HCEC 1CT (cell line): ENCODE measurements around the gene GPAM.
"Not testable (repeated sequence)": the region's sequence is repeated elsewhere in the genome, so short reads cannot be mapped to it uniquely, and the experiment has no call there.

ENCODE experiments used
- DNase-seq: peaks from one replicate; pipeline ENCODE4 v3.0.0-alpha.2; 2017

Gene GPAM

DNA sequence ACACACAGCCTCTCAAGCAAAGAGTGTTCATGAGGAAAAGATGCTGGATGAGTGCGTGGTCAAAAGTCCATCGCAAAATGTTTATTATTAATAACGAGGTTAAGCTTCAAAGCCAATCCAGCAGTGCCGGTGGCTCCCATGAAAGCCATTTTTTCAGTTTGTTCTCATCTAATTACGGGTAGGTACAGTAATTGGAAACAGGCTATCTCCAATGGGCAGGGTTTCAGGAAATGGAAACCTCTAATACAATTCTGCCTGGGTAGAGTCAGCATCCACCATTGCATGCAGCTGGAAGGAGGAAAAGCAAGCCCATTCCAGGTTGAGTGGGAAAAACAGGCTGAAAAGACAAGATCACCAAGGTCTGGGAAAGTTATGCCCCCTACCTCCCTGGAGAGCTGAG, 57.4 kb downstream of the GPAM start:
- no peak for DNase-seq

DNA sequence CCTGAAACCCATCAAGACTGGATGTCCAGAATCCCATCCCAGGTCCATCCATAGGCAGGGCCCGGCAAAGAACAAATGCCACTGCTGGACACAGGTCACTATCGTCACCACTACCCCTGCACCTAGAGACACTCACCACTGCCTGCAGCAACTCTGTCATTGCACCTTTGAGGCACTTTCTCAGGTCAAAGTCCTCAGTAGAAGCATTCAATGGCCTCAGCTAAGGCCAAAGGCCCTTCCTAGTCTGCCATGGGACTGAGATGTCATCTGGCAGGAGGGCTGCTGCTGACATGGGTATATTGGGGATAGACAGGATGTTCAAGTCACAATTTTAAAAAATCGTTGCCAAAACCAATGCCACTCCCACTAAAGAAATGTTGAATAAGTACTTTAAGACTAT, 58.7 kb downstream of the GPAM start:
- no peak for DNase-seq

DNA sequence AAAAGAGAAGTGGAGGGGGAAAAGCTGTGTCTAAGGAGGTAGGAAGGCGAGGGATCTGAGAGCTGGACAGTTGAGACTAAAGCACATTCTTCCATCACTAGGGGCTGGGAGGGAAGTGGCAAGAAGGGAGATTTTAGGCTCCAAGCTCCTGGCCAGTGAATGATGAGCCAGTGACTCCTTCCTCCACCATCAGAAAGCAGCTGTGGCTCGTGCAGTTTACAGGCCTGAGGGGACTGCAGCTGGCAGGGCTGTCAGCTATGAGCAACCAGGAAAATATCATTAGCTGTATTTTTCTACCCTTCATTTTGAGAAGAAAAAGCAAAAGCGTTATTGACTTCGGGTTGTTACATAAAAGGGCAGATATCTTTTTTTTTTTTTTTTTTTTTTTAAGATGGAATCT, 60.7 kb downstream of the GPAM start:
- no peak for DNase-seq

DNA sequence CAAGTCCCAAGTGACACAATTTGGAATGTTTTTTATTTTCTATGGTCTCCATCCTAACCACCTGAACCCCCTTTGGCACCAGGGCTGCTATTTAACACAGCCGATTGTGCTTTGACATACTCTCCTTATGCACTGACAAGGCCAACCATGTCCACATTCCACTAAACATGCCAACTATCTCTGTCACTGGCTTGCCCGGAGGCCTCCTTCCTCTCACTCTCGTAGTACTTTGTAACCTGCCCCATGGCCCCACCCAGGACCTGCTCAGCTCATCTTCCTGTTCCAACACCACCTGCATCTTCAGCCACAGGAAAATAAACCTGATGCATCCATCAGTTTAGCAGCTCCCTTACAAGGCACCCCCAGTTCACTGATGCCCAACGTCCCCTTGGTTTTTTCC, 63.1 kb downstream of the GPAM start:
- no peak for DNase-seq

DNA sequence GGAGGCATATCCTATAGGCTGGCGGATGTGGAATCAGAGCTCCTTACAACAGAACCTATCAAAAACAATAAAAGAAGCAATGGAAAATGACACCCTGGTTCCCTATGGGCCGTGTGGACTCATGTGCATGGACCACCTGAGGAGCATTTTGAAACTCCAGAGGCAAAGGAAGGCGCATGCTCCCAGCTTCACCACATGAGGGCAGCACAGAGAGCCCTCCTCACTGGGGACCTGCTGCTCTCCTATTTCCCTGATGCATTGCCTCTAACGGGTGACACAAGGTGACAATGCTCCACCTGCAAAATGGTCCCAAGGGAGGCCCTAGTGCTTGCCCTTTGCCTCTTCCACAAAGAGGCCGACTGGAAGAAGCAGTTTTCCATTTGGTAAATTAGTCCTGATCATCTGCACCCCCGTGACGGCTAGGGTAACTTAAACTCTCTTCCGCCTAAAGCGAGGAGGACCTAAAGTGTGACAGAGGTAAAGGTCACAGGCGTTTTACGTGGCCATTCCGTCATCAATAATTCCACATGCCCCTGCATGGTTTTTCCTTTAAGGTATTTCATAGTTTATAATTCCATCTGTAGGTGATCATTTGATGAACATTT, 67.7 kb downstream of the GPAM start:
- DNase-seq = peak; percentile 18

DNA sequence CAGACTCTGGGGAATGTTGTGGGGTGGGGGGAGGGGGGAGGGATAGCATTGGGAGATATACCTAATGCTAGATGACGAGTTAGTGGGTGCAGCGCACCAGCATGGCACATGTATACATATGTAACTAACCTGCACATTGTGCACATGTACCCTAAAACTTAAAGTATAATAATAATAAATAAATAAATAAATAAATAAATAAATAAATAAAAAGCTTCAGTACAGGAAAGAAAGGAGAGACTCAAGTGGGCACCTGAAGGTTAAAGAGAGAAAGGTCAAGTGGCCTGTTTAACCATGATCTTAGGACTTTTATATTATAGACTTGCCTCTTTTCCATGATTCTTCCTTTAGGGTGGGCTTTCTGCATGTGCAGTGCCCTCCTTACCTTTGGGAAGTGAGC, 73.8 kb downstream of the GPAM start:
- not testable (repeated sequence) for DNase-seq
